ENCODE data around the gene TEC. TPM values are rescaled to one million over a fixed set of nuclear protein-coding genes. Genes with fewer than 3 reads are reported as not detected.
"Not testable (repeated sequence)": the region's sequence is repeated elsewhere in the genome, so short reads cannot be mapped to it uniquely, and the experiment has no call there.

Gene TEC
- total and polyA plus RNA-seq, 8 donors = 4.5 to 10.6 (median 7.6) TPM

- H3K27ac ChIP-seq = no peak overlapping the region
- DNase-seq (no peak), ATAC-seq (no peak)
- no peaks in the 10 kb centered on the region for H3K27me3 ChIP-seq
- no peak overlapping the region for H3K4me3 ChIP-seq
- no peaks in the 10 kb centered on the region for H3K9me3 ChIP-seq
- no peak for TF ChIP-seq CTCF (IDR thresholded peaks at IDR 0.05)
- intact Hi-C loops (cut with DNase I) = no loop called here
- H3K4me1 ChIP-seq = no peaks in the 10 kb centered on the region
- H3K36me3 ChIP-seq = no peaks in the 10 kb centered on the region
Observed at GRCh38 chr4:48296365-48296764, 26.7 kb upstream of the TEC start.

- Histone ChIP-seq H3K36me3 (no peaks in the 10 kb centered on the region), H3K4me1 (no peaks in the 10 kb centered on the region), H3K9me3 (no peaks in the 10 kb centered on the region), H3K27ac (no peak overlapping the region), H3K4me3 (no peak overlapping the region), H3K27me3 (no peaks in the 10 kb centered on the region)
- ATAC-seq (no peak), DNase-seq (no peak)
- intact Hi-C loops (cut with DNase I) = no loop called here
- no peak for TF ChIP-seq CTCF (IDR thresholded peaks at IDR 0.05)
Observed at GRCh38 chr4:48295116-48295515, 25.5 kb upstream of the TEC start.

GRCh38 chr4:48292218-48292790 lies 22.7 kb upstream of the TEC start:
- ATAC-seq; H3K9me3 ChIP-seq; H3K4me1 ChIP-seq; H3K27ac ChIP-seq; DNase-seq; H3K27me3 ChIP-seq; intact Hi-C loops (cut with DNase I); H3K36me3 ChIP-seq; H3K4me3 ChIP-seq: not testable (repeated sequence)

- intact Hi-C loops (cut with DNase I) = no loop called here
- H3K4me1 ChIP-seq = no peaks in the 10 kb centered on the region
- peak; percentile 37 to 52 for TF ChIP-seq CTCF (IDR thresholded peaks at IDR 0.05)
- peak; percentile 89 for ATAC-seq
- H3K27ac ChIP-seq = no peak overlapping the region
- H3K36me3 ChIP-seq = no peaks in the 10 kb centered on the region
- no peak for DNase-seq
- H3K9me3 ChIP-seq = peaks cover 0 to 9% of the 10 kb centered on the region in 2 donors
- no peak overlapping the region for H3K4me3 ChIP-seq
- H3K27me3 ChIP-seq = no peaks in the 10 kb centered on the region
Observed at GRCh38 chr4:48290146-48290772, 20.6 kb upstream of the TEC start.

GRCh38 chr4:48286060-48286459 lies 16.4 kb upstream of the TEC start:
- H3K4me1 ChIP-seq; H3K27me3 ChIP-seq; H3K4me3 ChIP-seq; DNase-seq; ATAC-seq; intact Hi-C loops (cut with DNase I); H3K36me3 ChIP-seq; H3K27ac ChIP-seq: not testable (repeated sequence)
- H3K9me3 ChIP-seq = peaks cover 0 to 43% of the 10 kb centered on the region in 2 donors

- DNase-seq; H3K4me3 ChIP-seq; H3K36me3 ChIP-seq; intact Hi-C loops (cut with DNase I); H3K4me1 ChIP-seq; ATAC-seq; H3K27ac ChIP-seq; H3K27me3 ChIP-seq: not testable (repeated sequence)
- H3K9me3 ChIP-seq = peaks cover 0 to 43% of the 10 kb centered on the region in 2 donors
Observed at GRCh38 chr4:48285640-48286039, 16.0 kb upstream of the TEC start.

- no peak for ATAC-seq
- no peaks in the 10 kb centered on the region for H3K9me3 ChIP-seq
- TF ChIP-seq CTCF (IDR thresholded peaks at IDR 0.05) = no peak
- no peak overlapping the region for H3K4me3 ChIP-seq
- no peak for DNase-seq
- peaks cover 0 to under 1% of the 10 kb centered on the region in 2 donors for H3K4me1 ChIP-seq
- H3K27ac ChIP-seq = no peak overlapping the region
- intact Hi-C loops (cut with DNase I) = no loop called here
- no peaks in the 10 kb centered on the region for H3K36me3 ChIP-seq
- no peaks in the 10 kb centered on the region for H3K27me3 ChIP-seq
Observed at GRCh38 chr4:48275686-48276085, 6.0 kb upstream of the TEC start.

Data from left lung (tissue), 10 donors.